Fibroblast of lung (primary cell): ENCODE results near the gene SAV1.

Experiments
- EZH2 ChIP-seq: IDR thresholded peaks from 2 replicates; pipeline ENCODE4 v1.5.1; 2012; ENCODE audit warnings: low read length, control low read depth, mild to moderate bottlenecking; ENCODE audit errors: missing control alignments
- TF ChIP-seq, protein P1 (sequence below), 2 donors: IDR thresholded peaks in 1 of 2; conservative IDR thresholded peaks in 1 of 2; 1 replicate in 1 of 2; 2 replicates in 1 of 2; pipeline ENCODE4 v1.5.1; 2011 to 2012; ENCODE audit warnings: low read length in 2 of 2, control low read depth in 1 of 2, inconsistent platforms in 1 of 2, low read depth in 1 of 2, mild to moderate bottlenecking in 1 of 2

DNA sequence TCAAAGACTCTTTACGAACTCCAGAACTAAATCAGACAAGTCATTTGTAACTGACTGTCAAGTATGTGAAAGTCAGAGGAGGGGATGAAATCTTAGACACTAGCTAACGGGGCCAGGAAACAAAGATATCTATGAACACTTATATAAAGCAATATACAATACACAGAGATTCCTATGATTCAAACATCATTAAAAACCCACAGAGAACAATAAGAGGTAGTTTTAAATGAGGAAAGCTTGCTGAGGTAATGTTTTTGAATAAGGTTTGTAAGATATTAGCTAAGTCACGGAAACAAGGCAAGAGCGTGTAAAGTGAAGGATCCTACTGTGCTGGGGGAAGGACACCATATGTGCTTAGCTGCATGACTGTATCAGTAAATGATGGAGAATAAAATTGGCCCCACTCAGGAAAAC, 36.7 kb downstream of the SAV1 start:
- TF ChIP-seq, protein P1, sequence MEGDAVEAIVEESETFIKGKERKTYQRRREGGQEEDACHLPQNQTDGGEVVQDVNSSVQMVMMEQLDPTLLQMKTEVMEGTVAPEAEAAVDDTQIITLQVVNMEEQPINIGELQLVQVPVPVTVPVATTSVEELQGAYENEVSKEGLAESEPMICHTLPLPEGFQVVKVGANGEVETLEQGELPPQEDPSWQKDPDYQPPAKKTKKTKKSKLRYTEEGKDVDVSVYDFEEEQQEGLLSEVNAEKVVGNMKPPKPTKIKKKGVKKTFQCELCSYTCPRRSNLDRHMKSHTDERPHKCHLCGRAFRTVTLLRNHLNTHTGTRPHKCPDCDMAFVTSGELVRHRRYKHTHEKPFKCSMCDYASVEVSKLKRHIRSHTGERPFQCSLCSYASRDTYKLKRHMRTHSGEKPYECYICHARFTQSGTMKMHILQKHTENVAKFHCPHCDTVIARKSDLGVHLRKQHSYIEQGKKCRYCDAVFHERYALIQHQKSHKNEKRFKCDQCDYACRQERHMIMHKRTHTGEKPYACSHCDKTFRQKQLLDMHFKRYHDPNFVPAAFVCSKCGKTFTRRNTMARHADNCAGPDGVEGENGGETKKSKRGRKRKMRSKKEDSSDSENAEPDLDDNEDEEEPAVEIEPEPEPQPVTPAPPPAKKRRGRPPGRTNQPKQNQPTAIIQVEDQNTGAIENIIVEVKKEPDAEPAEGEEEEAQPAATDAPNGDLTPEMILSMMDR (conservative IDR thresholded peaks at IDR 0.05 in 1 of 2, IDR thresholded peaks at IDR 0.05 in 1 of 2; ENCODE audit: low read depth in 1 of 2, low read length in 2 of 2) = no peak
- no peak for TF ChIP-seq EZH2
